Activated T-helper 1 cell treated with Interleukin-2 at 50 U/mL for 16 hours (primary cell): ENCODE results near the gene PTCH2.

Source experiments
- DNase-seq: peaks from one replicate; pipeline ENCODE4 v3.0.0-alpha.2; 2020; ENCODE audit warnings: low read depth

The PTCH2 gene

GRCh38 chr1:44777969-44778635 lies 65.0 kb downstream of the PTCH2 start:
- no peak for DNase-seq

- DNase-seq, result no peak
These were observed 65.5 kb downstream of the PTCH2 start for GRCh38 chr1:44777547-44777946.

- DNase-seq, result no peak
These were observed 66.4 kb downstream of the PTCH2 start for GRCh38 chr1:44776730-44777068.

GRCh38 chr1:44775930-44776729 lies 66.9 kb downstream of the PTCH2 start:
- DNase-seq, result peak; percentile 32

- DNase-seq, result peak; percentile 76
These were observed 67.7 kb downstream of the PTCH2 start, which contains the start of gene RPS8 for GRCh38 chr1:44775078-44775929. TSS of gene RPS8 (plus strand) at chr1:44775540. CDS start at chr1:44775597, 57 bp downstream.
